Transverse colon (tissue), 4 donors: ENCODE measurements around the gene AOAH. TPM values are rescaled to one million over a fixed set of nuclear protein-coding genes. Genes with fewer than 3 reads are reported as not detected.

Experiments used
- DNase-seq: peaks from one replicate; pipeline ENCODE4 v3.0.0-alpha.2; 2019
- H3K27ac ChIP-seq, 4 donors: fragments of 200-600 bp; sonication (generic); 2 replicates each; pipeline ENCODE4 v1.5.1; 2016 to 2018; ENCODE audit warnings: inconsistent platforms in 4 of 4
- H3K27me3 ChIP-seq: fragments of 200-600 bp; sonication (generic); 2 replicates; pipeline ENCODE4 v1.5.1; 2017; ENCODE audit warnings: inconsistent platforms
- H3K36me3 ChIP-seq, 4 donors: fragments of 200-600 bp; sonication (generic); 2 replicates each; pipeline ENCODE4 v1.5.1; 2017 to 2019; ENCODE audit warnings: inconsistent platforms in 4 of 4
- H3K4me1 ChIP-seq, 4 donors: fragments of 200-600 bp; sonication (generic); 2 replicates each; pipeline ENCODE4 v1.5.1; 2017 to 2020; ENCODE audit warnings: inconsistent platforms in 4 of 4
- H3K4me3 ChIP-seq, 4 donors: fragments of 200-600 bp; sonication (generic); 1 replicate in 1 of 4; 2 replicates in 3 of 4; pipeline versions ENCODE4 v1.5.1 to v1.6.1; 2017 to 2019; ENCODE audit warnings: inconsistent platforms in 4 of 4
- H3K9me3 ChIP-seq, 2 donors: fragments of 200-600 bp; sonication (generic); 2 replicates each; pipeline ENCODE4 v1.5.1; 2017 to 2019; ENCODE audit warnings: inconsistent platforms in 2 of 2
- EP300 ChIP-seq: sonication (generic); formaldehyde crosslinking; IDR thresholded peaks from one replicate; pipeline ENCODE4 v1.6.1; 2017; ENCODE audit warnings: antibody characterized with exemption, low read depth
- POLR2A ChIP-seq: fragments of 450-650 bp; IDR thresholded peaks from one replicate; pipeline ENCODE4 v1.6.1; 2016; ENCODE audit warnings: antibody characterized with exemption, mild to moderate bottlenecking, moderate library complexity
- POLR2AphosphoS5 ChIP-seq, 3 donors: sonication (generic); formaldehyde crosslinking; IDR thresholded peaks; one replicate each; pipeline ENCODE4 v1.6.1; 2016; ENCODE audit warnings: antibody characterized with exemption in 3 of 3
- WGBS, 2 donors: methylation state at CpG; one replicate each; pipeline ENCODE4 v1.1.5; 2018; ENCODE audit warnings: low coverage in 1 of 2; 5-methylcytosine and 5-hydroxymethylcytosine counted together
- in situ Hi-C, 4 donors: fragments of 200-750 bp; cut with MboI; loops; one replicate each; pipeline versions ENCODE4 v1.15.0 to v1.15.1; 2017; ENCODE audit warnings: low sequenced_read_pairs in 3 of 4, low pct_ligation_motif_present in 1 of 4, low pct_unique_long_range_greater_than_20kb in 1 of 4
- intact Hi-C: fragments of 100-400 bp; cut with DNase I; formaldehyde crosslinking; loops from one replicate; pipeline ENCODE4 v1.15.1; 2023; ENCODE audit warnings: low total_unique reads
- total RNA-seq, 4 donors: library from RNA; depleted of rRNA; stranded (reverse); fragments of >200 nt; gene quantifications; one replicate each; pipeline ENCODE4 v1.1.0, GENCODE V29; 2016
- TF ChIP-seq, protein P1 (sequence below), 5 experiments: fragments of 200-600 bp in 3 of 5; fragments of 450-650 bp in 2 of 5; sonication (generic) in 3 of 5; IDR thresholded peaks; 1 replicate in 2 of 5; 2 replicates in 3 of 5; pipeline ENCODE4 v1.5.1; 2016 to 2017; ENCODE audit warnings: antibody characterized with exemption in 5 of 5, inconsistent platforms in 3 of 5, mild to moderate bottlenecking in 2 of 5, moderate library complexity in 1 of 5

The AOAH gene
- total RNA-seq, 4 donors from 2014 or later = 82.8 to 139 (median 102) TPM

DNA sequence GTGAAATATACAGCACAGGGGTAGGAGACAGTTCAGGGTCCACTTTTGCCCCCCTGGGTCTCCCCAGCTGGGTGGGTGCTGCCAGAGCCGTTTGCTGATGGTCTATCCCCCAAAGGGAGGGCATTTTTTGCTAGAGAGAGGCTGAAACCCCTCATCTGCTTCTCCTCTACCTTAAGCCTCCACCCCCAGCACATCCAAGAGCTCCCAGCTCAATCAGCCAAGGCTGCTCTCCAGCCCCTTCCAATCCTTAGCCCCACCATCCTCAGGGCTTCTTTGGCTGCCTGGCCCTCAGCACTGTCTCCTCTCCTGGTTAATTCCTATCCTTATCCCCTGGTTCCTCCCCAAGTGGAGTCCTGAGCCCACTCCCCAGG lies 153.1 kb downstream of the AOAH start:
- no peak overlapping the region for H3K27ac ChIP-seq
- intact Hi-C loops = no loop called here
- TF ChIP-seq POLR2AphosphoS5 (IDR thresholded peaks at IDR 0.05) (no peak), POLR2A (no peak), EP300 (no peak)
- TF ChIP-seq, protein P1, sequence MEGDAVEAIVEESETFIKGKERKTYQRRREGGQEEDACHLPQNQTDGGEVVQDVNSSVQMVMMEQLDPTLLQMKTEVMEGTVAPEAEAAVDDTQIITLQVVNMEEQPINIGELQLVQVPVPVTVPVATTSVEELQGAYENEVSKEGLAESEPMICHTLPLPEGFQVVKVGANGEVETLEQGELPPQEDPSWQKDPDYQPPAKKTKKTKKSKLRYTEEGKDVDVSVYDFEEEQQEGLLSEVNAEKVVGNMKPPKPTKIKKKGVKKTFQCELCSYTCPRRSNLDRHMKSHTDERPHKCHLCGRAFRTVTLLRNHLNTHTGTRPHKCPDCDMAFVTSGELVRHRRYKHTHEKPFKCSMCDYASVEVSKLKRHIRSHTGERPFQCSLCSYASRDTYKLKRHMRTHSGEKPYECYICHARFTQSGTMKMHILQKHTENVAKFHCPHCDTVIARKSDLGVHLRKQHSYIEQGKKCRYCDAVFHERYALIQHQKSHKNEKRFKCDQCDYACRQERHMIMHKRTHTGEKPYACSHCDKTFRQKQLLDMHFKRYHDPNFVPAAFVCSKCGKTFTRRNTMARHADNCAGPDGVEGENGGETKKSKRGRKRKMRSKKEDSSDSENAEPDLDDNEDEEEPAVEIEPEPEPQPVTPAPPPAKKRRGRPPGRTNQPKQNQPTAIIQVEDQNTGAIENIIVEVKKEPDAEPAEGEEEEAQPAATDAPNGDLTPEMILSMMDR (IDR thresholded peaks at IDR 0.05) = no peak

DNA sequence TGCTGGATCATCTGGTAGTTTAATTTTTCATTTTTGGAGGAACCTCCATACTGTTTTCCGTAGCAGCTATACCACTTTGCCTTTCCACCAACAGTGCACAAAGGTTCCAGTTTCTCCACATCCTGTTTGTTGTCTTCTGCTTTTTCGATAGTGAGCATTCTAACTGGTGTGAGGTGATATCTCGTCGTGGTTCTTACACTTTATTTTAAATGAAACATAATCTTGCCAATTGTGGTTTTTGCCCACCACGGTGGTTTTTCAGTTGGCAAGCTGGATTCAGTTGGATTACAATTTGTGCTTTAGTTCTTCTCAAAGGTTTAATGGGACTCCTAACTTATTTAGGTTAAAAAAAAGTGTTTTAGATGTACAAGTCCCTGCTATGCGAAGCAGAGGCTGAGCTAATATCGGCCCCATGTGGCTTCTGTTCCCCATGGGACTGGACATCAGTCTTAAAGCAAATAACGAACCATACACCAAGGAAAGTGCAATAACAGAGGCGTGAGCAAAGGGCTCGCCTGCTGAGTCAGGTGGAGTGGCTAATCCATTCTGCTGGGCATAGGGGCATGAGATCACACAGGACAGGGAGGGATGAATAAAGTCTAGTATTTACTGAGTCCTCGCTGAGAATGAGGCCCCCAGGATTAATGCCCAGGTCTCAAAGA lies 153.6 kb downstream of the AOAH start:
- H3K4me3 ChIP-seq = no peak overlapping the region
- no peak for DNase-seq
- in situ Hi-C loops (no loop called here), intact Hi-C loops (no loop called here)
- H3K4me1 ChIP-seq = no peaks in the 10 kb centered on the region
- no peaks in the 10 kb centered on the region for H3K27me3 ChIP-seq
- WGBS, 2 donors = 79 to 82% methylated on average over 6 to 11 of the region's 11 CpGs
- no peak overlapping the region for H3K27ac ChIP-seq
- no peaks in the 10 kb centered on the region for H3K9me3 ChIP-seq
- TF ChIP-seq POLR2A = no peak
- no peaks in the 10 kb centered on the region for H3K36me3 ChIP-seq

More for the DNA sequence above, 153.1 kb downstream of the AOAH start:
- in situ Hi-C loops = no loop called here
- Histone ChIP-seq H3K4me3 (no peak overlapping the region), H3K4me1 (no peaks in the 10 kb centered on the region), H3K9me3 (no peaks in the 10 kb centered on the region), H3K36me3 (no peaks in the 10 kb centered on the region), H3K27me3 (no peaks in the 10 kb centered on the region)
- no peak for DNase-seq
- WGBS, 2 donors = 0% methylated on average over 1 of the region's 1 CpG; no CpG with 5 or more reads in 1 of the 2 donors

DNA sequence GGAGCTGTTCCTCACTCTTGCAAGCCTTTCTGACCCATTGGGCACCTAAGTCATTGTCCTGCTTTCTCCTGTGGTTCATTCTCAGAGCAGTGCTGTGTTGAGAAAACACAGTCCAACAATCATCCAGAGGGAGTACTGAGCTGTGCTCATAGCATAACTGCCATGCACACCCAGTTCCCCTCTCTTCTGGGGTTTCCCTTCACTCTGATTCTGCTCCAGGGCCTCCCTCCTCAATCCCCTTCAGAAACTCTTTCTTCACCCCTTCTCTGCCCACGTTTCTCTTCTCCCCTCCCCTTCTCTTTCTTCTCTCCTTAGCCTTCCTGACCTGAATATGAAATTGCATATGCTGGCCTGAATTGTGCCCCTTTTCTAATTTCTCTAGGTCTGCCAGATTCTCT lies 155.8 kb downstream of the AOAH start:
- WGBS, 2 donors = 33 to 40% methylated on average over 1 of the region's 1 CpG
- in situ Hi-C loops = no loop called here

DNA sequence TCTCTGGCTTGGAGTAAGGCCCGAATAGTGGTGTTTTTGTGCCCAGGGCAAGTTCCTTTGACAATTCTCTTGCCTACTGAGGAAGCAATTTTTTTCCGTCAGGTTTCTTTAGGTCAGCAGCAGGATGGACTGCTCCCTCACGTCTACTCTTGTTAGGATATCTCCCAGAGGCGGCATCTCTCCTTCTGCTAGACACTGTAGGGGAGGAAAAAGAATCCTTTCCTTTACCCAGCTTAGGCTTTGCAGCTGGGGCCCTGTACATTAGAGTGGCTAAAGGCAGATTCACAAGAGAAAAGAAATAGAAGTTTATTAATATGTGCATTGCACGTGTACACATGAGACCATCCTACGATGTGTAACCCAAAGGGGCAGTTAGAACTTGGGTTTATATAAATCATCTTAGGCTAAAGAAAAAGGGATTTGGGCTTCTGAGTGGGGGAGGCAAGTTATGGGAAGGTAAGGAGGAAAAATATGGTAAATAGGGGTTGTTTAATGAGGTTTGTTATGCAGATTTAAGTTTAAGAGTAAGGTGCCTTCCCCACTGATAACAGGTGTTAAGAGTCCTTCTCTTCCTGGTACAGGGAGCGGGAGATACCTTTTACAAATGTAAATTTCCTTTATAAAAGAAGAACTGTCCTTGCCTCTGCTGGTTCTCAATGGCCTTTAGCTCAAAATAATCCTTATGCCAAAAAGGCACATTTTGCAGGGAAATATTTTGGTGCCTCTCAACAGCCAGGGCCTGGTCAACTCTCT lies 156.4 kb downstream of the AOAH start:
- WGBS, 2 donors = 79 to 89% methylated on average over 3 to 7 of the region's 7 CpGs
- Histone ChIP-seq H3K27me3 (no peaks in the 10 kb centered on the region), H3K4me1 (peaks cover 0 to 7% (median 0%) of the 10 kb centered on the region in 4 donors)

More for the DNA sequence above, 155.8 kb downstream of the AOAH start:
- Histone ChIP-seq H3K27me3 (no peaks in the 10 kb centered on the region), H3K9me3 (no peaks in the 10 kb centered on the region), H3K4me3 (no peak overlapping the region), H3K36me3 (no peaks in the 10 kb centered on the region), H3K27ac (no peak overlapping the region), H3K4me1 (peaks cover 0 to 7% (median 0%) of the 10 kb centered on the region in 4 donors)
- TF ChIP-seq EP300 = no peak
- TF ChIP-seq POLR2AphosphoS5 (IDR thresholded peaks at IDR 0.05) = no peak
- TF ChIP-seq, protein P1 (IDR thresholded peaks at IDR 0.05) = no peak
- no peak for TF ChIP-seq POLR2A
- intact Hi-C loops = no loop called here
- no peak for DNase-seq

More for the DNA sequence above, 156.4 kb downstream of the AOAH start:
- H3K27ac ChIP-seq = no peak overlapping the region
- no peaks in the 10 kb centered on the region for H3K36me3 ChIP-seq
- DNase-seq = no peak
- intact Hi-C loops = no loop called here
- TF ChIP-seq EP300 (no peak), POLR2AphosphoS5 (IDR thresholded peaks at IDR 0.05) (no peak), POLR2A (no peak)
- TF ChIP-seq, protein P1 (IDR thresholded peaks at IDR 0.05) = no peak
- no peak overlapping the region for H3K4me3 ChIP-seq
- in situ Hi-C loops = no loop called here
- H3K9me3 ChIP-seq = no peaks in the 10 kb centered on the region
